ENCODE data around the gene ST3GAL3. TPM values are rescaled to one million over a fixed set of nuclear protein-coding genes. Genes with fewer than 3 reads are reported as not detected.

The ST3GAL3 gene
- total RNA-seq, 1 experiment from 2014 or later, result 26.0 TPM

- ATAC-seq, result no peak
- Histone ChIP-seq H3K27me3 (ENCODE audit: control insufficient read depth, insufficient read depth, low read length) (no peaks in the 10 kb centered on the region), H3K9me3 (ENCODE audit: control insufficient read depth, insufficient read depth, low read depth, low read length) (no peaks in the 10 kb centered on the region), H3K4me3 (ENCODE audit: low read depth in 2 of 2, low read length in 2 of 2) (no peak overlapping the region), H3K36me3 (ENCODE audit: control insufficient read depth, insufficient read depth, low read length) (no peaks in the 10 kb centered on the region), H3K27ac (ENCODE audit: low read length) (no peak overlapping the region), H3K4me1 (ENCODE audit: control insufficient read depth, insufficient read depth, low read length) (peaks cover 3% of the 10 kb centered on the region)
- no peak for TF ChIP-seq REST (IDR thresholded peaks at IDR 0.05; ENCODE audit: insufficient read depth in 1 of 2, low read depth in 2 of 2, low read length in 1 of 2)
- no peak for TF ChIP-seq POLR2AphosphoS5 (IDR thresholded peaks at IDR 0.05; ENCODE audit: low read depth, low read length)
- TF ChIP-seq SIN3A (IDR thresholded peaks at IDR 0.05; ENCODE audit: borderline replicate concordance, insufficient read depth, low read depth, low read length), result no peak
- no peak for TF ChIP-seq CTCF (IDR thresholded peaks at IDR 0.05)
- TF ChIP-seq TCF7L2 (IDR thresholded peaks at IDR 0.05; ENCODE audit: low read depth, low read length), result no peak
- intact Hi-C loops (cut with micrococcal nuclease; ENCODE audit: unreplicated experiment) (no loop called here), in situ Hi-C loops (cut with HindIII; ENCODE audit: low pct_unique_long_range_greater_than_20kb, low sequenced_read_pairs) (no loop called here)
- POLR2A ChIA-PET, result no interaction called here
- no TSS peak for BruUV-seq (replicated peaks)
- no peak for DNase-seq (ENCODE audit: low read depth, low spot score)
- CTCF ChIA-PET, result interaction anchor here (0.6 to 1.0 kb wide), 2 partner anchors 10 to 69 kb away, joined by 3 to 4 read pairs; no protein-coding TSS in a partner anchor
These were observed 217.2 kb downstream of the ST3GAL3 start for GRCh38 chr1:43924516-43924915.

- no peaks in the 10 kb centered on the region for H3K27me3 ChIP-seq (ENCODE audit: control insufficient read depth, insufficient read depth, low read length)
- ATAC-seq, result no peak
- CTCF ChIA-PET, result no interaction called here
- H3K36me3 ChIP-seq (ENCODE audit: control insufficient read depth, insufficient read depth, low read length), result no peaks in the 10 kb centered on the region
- no peak overlapping the region for H3K27ac ChIP-seq (ENCODE audit: low read length)
- H3K9me3 ChIP-seq (ENCODE audit: control insufficient read depth, insufficient read depth, low read depth, low read length), result no peaks in the 10 kb centered on the region
- BruUV-seq (replicated peaks), result no TSS peak
- TF ChIP-seq POLR2AphosphoS5 (IDR thresholded peaks at IDR 0.05; ENCODE audit: low read depth, low read length) (no peak), TCF7L2 (IDR thresholded peaks at IDR 0.05; ENCODE audit: low read depth, low read length) (no peak), REST (IDR thresholded peaks at IDR 0.05; ENCODE audit: insufficient read depth in 1 of 2, low read depth in 2 of 2, low read length in 1 of 2) (no peak), SIN3A (IDR thresholded peaks at IDR 0.05; ENCODE audit: borderline replicate concordance, insufficient read depth, low read depth, low read length) (no peak), CTCF (IDR thresholded peaks at IDR 0.05) (no peak)
- no peak for DNase-seq (ENCODE audit: low read depth, low spot score)
- POLR2A ChIA-PET, result no interaction called here
- in situ Hi-C loops (cut with HindIII; ENCODE audit: low pct_unique_long_range_greater_than_20kb, low sequenced_read_pairs), result loop anchor here (25.0 kb wide), 1 partner anchor 164 kb away; no protein-coding TSS in a partner anchor
- H3K4me1 ChIP-seq (ENCODE audit: control insufficient read depth, insufficient read depth, low read length), result peaks cover 7% of the 10 kb centered on the region
- intact Hi-C loops (cut with micrococcal nuclease; ENCODE audit: unreplicated experiment), result no loop called here
- no peak overlapping the region for H3K4me3 ChIP-seq (ENCODE audit: low read depth in 2 of 2, low read length in 2 of 2)
These were observed 218.5 kb downstream of the ST3GAL3 start for GRCh38 chr1:43925846-43926245.
